Liver (tissue), 9 donors: ENCODE measurements around the gene SEC14L3. TPM values are rescaled to one million over a fixed set of nuclear protein-coding genes. Genes with fewer than 3 reads are reported as not detected.
A peak's percentile ranks its signal among the peaks of the same experiment; 100 is the strongest.

Experiments
- DNase-seq: peaks from one replicate; pipeline ENCODE4 v3.0.0-alpha.2; 2017; ENCODE audit warnings: low spot score
- H3K27ac ChIP-seq, 2 donors: one replicate each; pipeline ENCODE4 v1.7.0; 2013; ENCODE audit warnings: inconsistent platforms in 2 of 2, low read length in 2 of 2, control low read depth in 1 of 2, low read depth in 1 of 2, mild to moderate bottlenecking in 1 of 2
- H3K27me3 ChIP-seq, 4 donors: one replicate each; pipeline versions ENCODE4 v1.6.1 to v1.7.0; 2013; ENCODE audit warnings: low read length in 3 of 4, inconsistent platforms in 1 of 4, mild to moderate bottlenecking in 1 of 4, moderate library complexity in 1 of 4; ENCODE audit not compliant: control insufficient read depth in 4 of 4, insufficient read depth in 4 of 4
- H3K36me3 ChIP-seq, 4 donors: one replicate each; pipeline versions ENCODE4 v1.6.1 to v1.7.0; 2013; ENCODE audit warnings: low read length in 3 of 4, mild to moderate bottlenecking in 3 of 4, low read depth in 1 of 4, moderate library complexity in 1 of 4; ENCODE audit not compliant: control insufficient read depth in 4 of 4, insufficient read depth in 3 of 4
- H3K4me1 ChIP-seq, 4 donors: one replicate each; pipeline versions ENCODE4 v1.6.1 to v1.7.0; 2013; ENCODE audit warnings: low read length in 3 of 4, mild to moderate bottlenecking in 3 of 4, moderate library complexity in 1 of 4; ENCODE audit not compliant: control insufficient read depth in 4 of 4, insufficient read depth in 4 of 4
- H3K4me3 ChIP-seq, 3 donors: one replicate each; pipeline versions ENCODE4 v1.6.1 to v1.7.0; 2013; ENCODE audit warnings: low read length in 3 of 3, control low read depth in 1 of 3, low read depth in 1 of 3, mild to moderate bottlenecking in 1 of 3
- H3K9ac ChIP-seq, 2 donors: one replicate each; pipeline ENCODE4 v1.7.0; 2013; ENCODE audit warnings: low read length in 2 of 2, mild to moderate bottlenecking in 2 of 2, moderate library complexity in 2 of 2, control low read depth in 1 of 2, low read depth in 1 of 2
- H3K9me3 ChIP-seq, 4 donors: one replicate each; pipeline versions ENCODE4 v1.6.1 to v1.7.0; 2013; ENCODE audit warnings: low read length in 3 of 4; ENCODE audit not compliant: control insufficient read depth in 4 of 4
- CTCF ChIP-seq: fragments of 150-350 bp; IDR thresholded peaks from 2 replicates; pipeline ENCODE4 v1.5.1; 2017; ENCODE audit warnings: improper control_type of control experiment, low read depth, low read length; ENCODE audit not compliant: missing input control
- EGR1 ChIP-seq, 2 donors: IDR thresholded peaks; 2 replicates each; pipeline ENCODE4 v1.6.1; 2016 to 2018; ENCODE audit warnings: antibody characterized with exemption in 2 of 2, low read depth in 2 of 2
- FOXA1 ChIP-seq: IDR thresholded peaks from 2 replicates; pipeline ENCODE4 v1.6.1; 2016; ENCODE audit warnings: antibody characterized with exemption
- FOXA2 ChIP-seq: IDR thresholded peaks from 2 replicates; pipeline ENCODE4 v1.6.1; 2016; ENCODE audit warnings: antibody characterized with exemption
- GABPA ChIP-seq, 2 donors: IDR thresholded peaks in 1 of 2; conservative IDR thresholded peaks in 1 of 2; 2 replicates each; pipeline ENCODE4 v1.6.1; 2016; ENCODE audit warnings: antibody characterized with exemption in 2 of 2, mild to moderate bottlenecking in 1 of 2, moderate library complexity in 1 of 2
- HNF4A ChIP-seq, 2 donors: conservative IDR thresholded peaks; 2 replicates each; pipeline ENCODE4 v1.6.1; 2016; ENCODE audit warnings: antibody characterized with exemption in 2 of 2, mild to moderate bottlenecking in 2 of 2
- HNF4G ChIP-seq: IDR thresholded peaks from 2 replicates; pipeline ENCODE4 v1.6.1; 2016; ENCODE audit warnings: antibody characterized with exemption
- JUND ChIP-seq, 2 donors: IDR thresholded peaks; 2 replicates each; pipeline ENCODE4 v1.6.1; 2016; ENCODE audit warnings: antibody characterized with exemption in 2 of 2
- MAX ChIP-seq: IDR thresholded peaks from 2 replicates; pipeline ENCODE4 v1.6.1; 2016; ENCODE audit warnings: antibody characterized with exemption
- NR2F2 ChIP-seq: IDR thresholded peaks from 2 replicates; pipeline ENCODE4 v1.6.1; 2016; ENCODE audit warnings: antibody characterized with exemption
- RAD21 ChIP-seq, 2 donors: IDR thresholded peaks; 2 replicates each; pipeline ENCODE4 v1.6.1; 2016; ENCODE audit warnings: antibody characterized with exemption in 2 of 2, mild to moderate bottlenecking in 2 of 2
- RXRA ChIP-seq, 2 donors: IDR thresholded peaks; 2 replicates each; pipeline ENCODE4 v1.6.1; 2017 to 2018; ENCODE audit warnings: antibody characterized with exemption in 2 of 2, mild to moderate bottlenecking in 1 of 2
- SP1 ChIP-seq: IDR thresholded peaks from 2 replicates; pipeline ENCODE4 v1.6.1; 2018; ENCODE audit warnings: antibody characterized with exemption, mild to moderate bottlenecking
- TAF1 ChIP-seq: conservative IDR thresholded peaks from 2 replicates; pipeline ENCODE4 v1.6.1; 2016; ENCODE audit warnings: antibody characterized with exemption, mild to moderate bottlenecking
- YY1 ChIP-seq: IDR thresholded peaks from 2 replicates; pipeline ENCODE4 v1.6.1; 2016; ENCODE audit warnings: antibody characterized with exemption, mild to moderate bottlenecking
- ZBTB33 ChIP-seq: IDR thresholded peaks from 2 replicates; pipeline ENCODE4 v1.6.1; 2016; ENCODE audit warnings: antibody characterized with exemption
- WGBS: extraction: QIAGEN DNeasy Blood & Tissue Kit; methylation state at CpG from one replicate; pipeline ENCODE4 v1.1.7; 2013; 5-methylcytosine and 5-hydroxymethylcytosine counted together
- polyA plus RNA-seq, 2 donors: library from polyadenylated mRNA; stranded (reverse) in 1 of 2; unstranded in 1 of 2; fragments of 200-250 nt in 1 of 2; fragments of >200 nt in 1 of 2; fragmentation: Nextera tagmentation in 1 of 2; extraction: Ambion mirVana in 1 of 2; gene quantifications; one replicate each; pipeline versions ENCODE4 v1.2.1 to v1.2.3, GENCODE V29; 2013 to 2015
- total RNA-seq, 2 donors: library from RNA; depleted of rRNA; stranded (reverse); fragments of >200 nt; gene quantifications; one replicate each; pipeline ENCODE4 v1.2.3, GENCODE V29; 2014
- TF ChIP-seq, protein P1 (sequence below): IDR thresholded peaks from 2 replicates; pipeline ENCODE4 v1.6.1; 2016; ENCODE audit warnings: antibody characterized with exemption
- donor health status: healthy.
- donor health status: healthy.
- donor health status: healthy.
- donor health status: healthy.
- donor health status: healthy.

SEC14L3 gene
- total and polyA plus RNA-seq, 4 donors = 0.32 to 0.33 TPM; not detected in 2

- TF ChIP-seq GABPA (IDR thresholded peaks at IDR 0.05 in 1 of 2, conservative IDR thresholded peaks at IDR 0.05 in 1 of 2) = no peak
- no peak for TF ChIP-seq YY1
These were observed 57.2 kb downstream of the SEC14L3 start (continued) for GRCh38 chr22:30414525-30415047.

DNA sequence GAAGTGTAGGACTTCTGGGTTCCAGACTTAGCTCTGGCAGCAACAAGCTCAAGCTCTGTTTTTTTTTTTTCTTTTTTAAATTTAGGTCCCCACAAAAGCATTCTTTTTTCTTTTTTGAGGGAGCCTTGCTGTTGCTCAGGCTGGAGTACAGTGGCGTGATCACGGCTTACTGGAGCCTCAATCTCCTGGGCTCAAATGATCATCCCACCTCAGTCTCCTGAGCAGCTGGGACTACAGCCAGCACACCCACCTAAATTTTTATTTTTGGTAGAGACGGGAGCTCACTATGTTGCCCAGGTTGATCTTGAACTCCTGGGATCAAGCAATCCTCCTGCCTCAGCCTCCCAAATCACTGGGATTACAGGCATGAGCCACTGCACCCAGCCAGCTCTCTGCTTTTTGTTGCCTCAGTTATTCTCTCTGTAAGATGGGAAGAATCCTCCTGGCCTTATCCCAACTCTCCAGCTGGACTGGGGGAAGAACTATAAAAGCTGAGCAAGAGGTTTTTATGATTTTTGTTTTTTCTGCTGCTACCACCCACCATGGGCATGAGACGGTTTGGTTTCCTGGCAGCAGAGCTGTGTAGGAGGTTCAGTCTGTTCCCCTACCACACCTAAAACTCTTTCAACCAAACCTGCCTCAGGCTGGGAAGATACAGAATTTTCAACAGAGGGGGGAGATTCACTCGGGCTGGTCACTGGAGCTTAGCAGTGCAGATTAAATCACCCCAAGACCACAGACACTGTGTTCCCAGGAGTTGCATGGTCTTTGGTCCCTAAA is 57.9 kb downstream of the SEC14L3 start:
- Histone ChIP-seq H3K4me1 (peaks cover 10 to 82% (median 68%) of the 10 kb centered on the region in 4 donors), H3K9ac (no peak overlapping the region), H3K9me3 (no peaks in the 10 kb centered on the region), H3K27ac (no peak overlapping the region), H3K36me3 (peaks cover 5 to 79% (median 44%) of the 10 kb centered on the region in 4 donors), H3K27me3 (no peaks in the 10 kb centered on the region), H3K4me3 (no peak overlapping the region)
- 85% methylated on average over 5 of the region's 5 CpGs for WGBS
- TF ChIP-seq MAX (no peak), NR2F2 (no peak), FOXA2 (no peak), ZBTB33 (no peak), TAF1 (no peak), GABPA (IDR thresholded peaks at IDR 0.05 in 1 of 2, conservative IDR thresholded peaks at IDR 0.05 in 1 of 2) (no peak), HNF4G (no peak)
- no peak for DNase-seq

- WGBS = 94% methylated on average over 4 of the region's 4 CpGs
- H3K27me3 ChIP-seq = no peaks in the 10 kb centered on the region
- H3K9me3 ChIP-seq = no peaks in the 10 kb centered on the region
- peaks cover 5 to 81% (median 53%) of the 10 kb centered on the region in 4 donors for H3K36me3 ChIP-seq
- DNase-seq = no peak
- H3K27ac ChIP-seq = peak overlapping the region in 1 of 2 donors; percentile 30
- TF ChIP-seq FOXA1 (no peak), RAD21 (IDR thresholded peaks at IDR 0.05) (no peak), CTCF (no peak), TAF1 (no peak), RXRA (IDR thresholded peaks at IDR 0.05) (no peak), HNF4G (no peak), SP1 (no peak), YY1 (no peak), FOXA2 (no peak), ZBTB33 (no peak), HNF4A (conservative IDR thresholded peaks at IDR 0.05) (no peak), MAX (no peak), GABPA (IDR thresholded peaks at IDR 0.05 in 1 of 2, conservative IDR thresholded peaks at IDR 0.05 in 1 of 2) (no peak), EGR1 (IDR thresholded peaks at IDR 0.05; ENCODE audit: low read depth in 2 of 2) (no peak), JUND (IDR thresholded peaks at IDR 0.05) (no peak), NR2F2 (no peak)
- TF ChIP-seq, protein P1, sequence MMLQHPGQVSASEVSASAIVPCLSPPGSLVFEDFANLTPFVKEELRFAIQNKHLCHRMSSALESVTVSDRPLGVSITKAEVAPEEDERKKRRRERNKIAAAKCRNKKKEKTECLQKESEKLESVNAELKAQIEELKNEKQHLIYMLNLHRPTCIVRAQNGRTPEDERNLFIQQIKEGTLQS = no peak
- peaks cover 6 to 79% (median 65%) of the 10 kb centered on the region in 4 donors for H3K4me1 ChIP-seq
- H3K9ac ChIP-seq = no peak overlapping the region
- no peak overlapping the region for H3K4me3 ChIP-seq
These were observed 58.8 kb downstream of the SEC14L3 start for GRCh38 chr22:30413001-30413400.
